B cell (primary cell): ENCODE results near the gene GSG1L. TPM values are rescaled to one million over a fixed set of nuclear protein-coding genes. Genes with fewer than 3 reads are reported as not detected.
"Not testable (repeated sequence)": the region's sequence is repeated elsewhere in the genome, so short reads cannot be mapped to it uniquely, and the experiment has no call there.

Experiments
- ATAC-seq: fragments of 200-7000 bp; cut with Tn5 transposase; one replicate; pipeline ENCODE4 v1.10.0; 2021; ENCODE audit warnings: low read depth, mild to moderate bottlenecking, moderate number of reproducible peaks, moderate library complexity
- CTCF ChIA-PET: fragments of 350-600 bp; sonication (Branson Sonifier 250); formaldehyde crosslinking; loops from one replicate; lab custom pipeline; 2021; ENCODE audit warnings: antibody characterized with exemption, inconsistent platforms; lab: Charles Lee
- POLR2A ChIA-PET: fragments of 350-600 bp; sonication (Branson Sonifier 250); formaldehyde crosslinking; loops from one replicate; lab custom pipeline; 2021; ENCODE audit warnings: antibody characterized with exemption; lab: Charles Lee
- DNase-seq: peaks from one replicate; pipeline ENCODE4 v3.0.0; 2013
- H2AFZ ChIP-seq: 2 replicates; pipeline ENCODE4 v1.6.1; 2012; ENCODE audit warnings: mild to moderate bottlenecking, low read depth, low read length; ENCODE audit not compliant: insufficient read depth, poor library complexity, severe bottlenecking
- H3K27ac ChIP-seq, 2 donors: 1 replicate in 1 of 2; 2 replicates in 1 of 2; pipeline ENCODE4 v1.5.1; 2012 to 2013; ENCODE audit warnings: low read length in 2 of 2, mild to moderate bottlenecking in 2 of 2, moderate library complexity in 1 of 2
- H3K27me3 ChIP-seq, 4 experiments: fragments of 200-600 bp in 1 of 4; sonication (generic) in 1 of 4; replicated peaks in 1 of 4; 1 replicate in 2 of 4; 2 replicates in 2 of 4; pipeline versions ENCODE4 v1.6.1 to v1.7.0; 2013 to 2016; ENCODE audit warnings: low read length in 3 of 4, mild to moderate bottlenecking in 2 of 4, mixed read lengths in 1 of 4, moderate library complexity in 1 of 4; ENCODE audit not compliant: insufficient read depth in 4 of 4, control insufficient read depth in 3 of 4; ENCODE audit errors: control extremely low read depth in 1 of 4
- H3K36me3 ChIP-seq, 2 experiments: replicated peaks in 1 of 2; 1 replicate in 1 of 2; 2 replicates in 1 of 2; pipeline versions ENCODE4 v1.6.1 to v1.7.1; 2013; ENCODE audit warnings: low read length in 1 of 2; ENCODE audit not compliant: insufficient read depth in 2 of 2, control insufficient read depth in 1 of 2; ENCODE audit errors: control extremely low read depth in 1 of 2, extremely low read depth in 1 of 2
- H3K4me1 ChIP-seq, 2 donors: fragments of 200-600 bp in 1 of 2; sonication (generic) in 1 of 2; 1 replicate in 1 of 2; 2 replicates in 1 of 2; pipeline versions ENCODE4 v1.5.1 to v1.6.1; 2013 to 2017; ENCODE audit warnings: low read length in 2 of 2; ENCODE audit not compliant: control insufficient read depth in 2 of 2, insufficient read depth in 2 of 2
- H3K4me2 ChIP-seq: replicated peaks from 2 replicates; pipeline ENCODE3; 2012; ENCODE audit warnings: mild to moderate bottlenecking, low read depth, low read length; ENCODE audit not compliant: poor library complexity, severe bottlenecking
- H3K4me3 ChIP-seq, 5 experiments: fragments of 200-600 bp in 1 of 5; sonication (generic) in 1 of 5; 1 replicate in 3 of 5; 2 replicates in 2 of 5; pipeline versions ENCODE4 v1.5.1 to v1.7.0; 2011 to 2016; ENCODE audit warnings: low read length in 4 of 5, mild to moderate bottlenecking in 4 of 5, low read depth in 2 of 5, control low read depth in 1 of 5, moderate library complexity in 1 of 5; ENCODE audit not compliant: insufficient read depth in 1 of 5; ENCODE audit errors: control extremely low read depth in 1 of 5, extremely low read depth in 1 of 5
- H3K79me2 ChIP-seq: fragments of 200-600 bp; sonication (generic); one replicate; pipeline ENCODE4 v1.6.0; 2016; ENCODE audit warnings: low read length; ENCODE audit not compliant: control insufficient read depth, insufficient read depth
- H3K9ac ChIP-seq: fragments of 200-600 bp; sonication (generic); 2 replicates; pipeline ENCODE4 v1.6.1; 2017; ENCODE audit warnings: mild to moderate bottlenecking, low read length, moderate library complexity
- H3K9me3 ChIP-seq, 3 donors: one replicate each; pipeline versions ENCODE4 v1.6.1 to v1.7.1; 2013; ENCODE audit warnings: low read length in 2 of 3; ENCODE audit not compliant: control insufficient read depth in 2 of 3, insufficient read depth in 1 of 3; ENCODE audit errors: control extremely low read depth in 1 of 3
- H4K20me1 ChIP-seq: 2 replicates; pipeline ENCODE4 v1.6.0; 2012; ENCODE audit warnings: mild to moderate bottlenecking, low read length; ENCODE audit not compliant: insufficient read depth, control insufficient read depth, poor library complexity, severe bottlenecking
- H3K27ac Mint-ChIP-seq: one replicate; pipeline ENCODE4 v1.8.0; 2021; ENCODE audit warnings: mixed read lengths
- H3K27me3 Mint-ChIP-seq: one replicate; pipeline ENCODE4 v1.8.0; 2021; ENCODE audit warnings: mixed read lengths
- H3K4me1 Mint-ChIP-seq: one replicate; pipeline ENCODE4 v1.8.0; 2021; ENCODE audit warnings: mixed read lengths
- H3K4me3 Mint-ChIP-seq: one replicate; pipeline ENCODE4 v1.8.0; 2021; ENCODE audit warnings: mixed read lengths
- H3K9me3 Mint-ChIP-seq: one replicate; pipeline ENCODE4 v1.8.0; 2022; ENCODE audit warnings: mixed read lengths; ENCODE audit not compliant: insufficient read depth
- CTCF ChIP-seq: fragments of 200-600 bp; IDR thresholded peaks from one replicate; pipeline ENCODE4 v1.8.0; 2022; ENCODE audit warnings: antibody characterized with exemption, mild to moderate bottlenecking
- EZH2 ChIP-seq: IDR thresholded peaks from 2 replicates; pipeline ENCODE4 v1.6.1; 2012; ENCODE audit warnings: borderline replicate concordance, low read depth, mild to moderate bottlenecking, moderate library complexity, low read length; ENCODE audit not compliant: insufficient read depth, poor library complexity, severe bottlenecking
- WGBS: methylation state at CpG from one replicate; pipeline ENCODE4 v1.1.5; 2013; ENCODE audit warnings: missing lambda C conversion rate; ENCODE audit not compliant: insufficient coverage; 5-methylcytosine and 5-hydroxymethylcytosine counted together
- intact Hi-C: fragments of 100-400 bp; cut with micrococcal nuclease; formaldehyde crosslinking; loops from one replicate; pipeline ENCODE4 v1.10.0; 2022
- polyA plus RNA-seq: library from polyadenylated mRNA; depleted of rRNA; stranded (reverse); fragments of >200 nt; gene quantifications from 2 replicates; pipeline ENCODE4 v1.2.3, GENCODE V29; 2012
- total RNA-seq, 2 donors: library from RNA; stranded (reverse); fragments of 120-200 nt in 1 of 2; gene quantifications; 1 replicate in 1 of 2; 2 replicates in 1 of 2; pipeline versions ENCODE4 v1.2.3 to v1.2.4, GENCODE V29; 2013 to 2022

The GSG1L gene
- total and polyA plus RNA-seq, 2 donors (not counting 1 experiment from before 2014, with no cell fraction given), result 0.01 TPM; not detected in 1

GRCh38 chr16:27943766-27944165, 119.7 kb downstream of the GSG1L start:
- H3K4me1 ChIP-seq, result no peaks in the 10 kb centered on the region
- H3K27me3 Mint-ChIP-seq, result peaks cover 13% of the 10 kb centered on the region
- ChIA-PET POLR2A (no interaction called here), CTCF (interaction anchor here (0.6 to 0.7 kb wide), 2 partner anchors 23 to 938 kb away, joined by 3 to 4 read pairs; no protein-coding TSS in a partner anchor)
- H3K9me3 Mint-ChIP-seq, result no peaks in the 10 kb centered on the region
- no peaks in the 10 kb centered on the region for H3K9me3 ChIP-seq
- no peaks in the 10 kb centered on the region for H3K36me3 ChIP-seq
- peaks cover 0 to under 1% (median 0%) of the 10 kb centered on the region in 4 experiments for H3K27me3 ChIP-seq
- H3K9ac ChIP-seq, result no peak overlapping the region
- ATAC-seq (no peak), DNase-seq (no peak)
- no peak overlapping the region for H3K27ac Mint-ChIP-seq
- WGBS, result no CpG with 5 or more reads among the region's 2 CpGs
- H2AFZ ChIP-seq, result no peak overlapping the region
- H3K4me3 ChIP-seq, result no peak overlapping the region
- no peaks in the 10 kb centered on the region for H3K4me1 Mint-ChIP-seq
- no peaks in the 10 kb centered on the region for H3K79me2 ChIP-seq
- no peaks in the 10 kb centered on the region for H4K20me1 ChIP-seq
- intact Hi-C loops, result no loop called here
- H3K4me2 ChIP-seq, result no peak overlapping the region
- TF ChIP-seq EZH2, result no peak
- no peak for TF ChIP-seq CTCF
- H3K27ac ChIP-seq, result no peak overlapping the region
- H3K4me3 Mint-ChIP-seq, result no peak overlapping the region

- H3K79me2 ChIP-seq, H3K4me2 ChIP-seq, H4K20me1 ChIP-seq, H3K4me1 Mint-ChIP-seq, H2AFZ ChIP-seq, ATAC-seq, H3K27ac Mint-ChIP-seq, H3K27ac ChIP-seq, H3K27me3 ChIP-seq, H3K36me3 ChIP-seq, DNase-seq, H3K9me3 Mint-ChIP-seq, CTCF ChIA-PET, H3K9ac ChIP-seq, H3K4me3 Mint-ChIP-seq, H3K4me1 ChIP-seq, POLR2A ChIA-PET, H3K9me3 ChIP-seq, intact Hi-C loops, H3K4me3 ChIP-seq: not testable (repeated sequence)
- 93% methylated on average over 3 of the region's 5 CpGs for WGBS
- H3K27me3 Mint-ChIP-seq, result peaks cover 17% of the 10 kb centered on the region
These were observed 121.4 kb downstream of the GSG1L start for GRCh38 chr16:27942071-27942470.
